Measurements from ENCODE around the gene APC2. TPM values are rescaled to one million over a fixed set of nuclear protein-coding genes. Genes with fewer than 3 reads are reported as not detected.

Gene APC2
- total RNA-seq, 2 experiments from 2014 or later: 0.57 to 5.5 TPM

- H4K20me1 ChIP-seq (ENCODE audit: insufficient read depth, low read length): peaks cover 5% of the 10 kb centered on the region; the same call in 1 of the 2 replicates
- no peak overlapping the region for H3K4me2 ChIP-seq (ENCODE audit: low read length)
- peaks cover 23% of the 10 kb centered on the region for H3K36me3 ChIP-seq (ENCODE audit: insufficient read depth, low read length)
- H3K9me2 ChIP-seq (ENCODE audit: insufficient read depth, low read length): no peaks in the 10 kb centered on the region
- DNase-seq (ENCODE audit: low spot score): no peak
- H3K4me1 ChIP-seq (ENCODE audit: insufficient read depth, low read length, poor library complexity, severe bottlenecking): peaks cover 31% of the 10 kb centered on the region
- no TSS peak for BruUV-seq (replicated peaks)
- no peak overlapping the region for H3K4me3 ChIP-seq (ENCODE audit: low read depth, low read length, poor library complexity, severe bottlenecking)
- ChIA-PET POLR2A (no interaction called here), CTCF (ENCODE audit: unreplicated experiment) (no interaction called here)
- intact Hi-C loops (cut with micrococcal nuclease; ENCODE audit: unreplicated experiment): loop anchor here (2.0 kb wide), 1 partner anchor 33 kb away; the partner anchor contains the start of gene C19orf25
- TF ChIP-seq CTCF (conservative IDR thresholded peaks at IDR 0.05; ENCODE audit: low read length): no peak
- no peak for TF ChIP-seq EZH2phosphoT487 (IDR thresholded peaks at IDR 0.05; ENCODE audit: borderline replicate concordance, low read depth, low read length)
- no peak overlapping the region for H2AFZ ChIP-seq (ENCODE audit: low read length)
- H3K9me3 ChIP-seq (ENCODE audit: low read length): no peaks in the 10 kb centered on the region
- peaks cover 5% of the 10 kb centered on the region; the same call in 1 of the 2 replicates for H3K79me2 ChIP-seq (ENCODE audit: insufficient read depth, low read depth, low read length)
- no peak overlapping the region for H3K27ac ChIP-seq (ENCODE audit: low read depth, low read length, poor library complexity, severe bottlenecking)
Observed at GRCh38 chr19:1445932-1446712, 3.8 kb upstream of the APC2 start.

- POLR2A ChIA-PET: no interaction called here
- no peak for DNase-seq (ENCODE audit: low spot score)
Observed at GRCh38 chr19:1446713-1447481, 3.0 kb upstream of the APC2 start.

More at GRCh38 chr19:1446713-1447481, 3.0 kb upstream of the APC2 start:
- H3K4me2 ChIP-seq (ENCODE audit: low read length): no peak overlapping the region
- no peak overlapping the region for H3K4me3 ChIP-seq (ENCODE audit: low read depth, low read length, poor library complexity, severe bottlenecking)
- intact Hi-C loops (cut with micrococcal nuclease; ENCODE audit: unreplicated experiment): no loop called here
- H3K27ac ChIP-seq (ENCODE audit: low read depth, low read length, poor library complexity, severe bottlenecking): no peak overlapping the region
- CTCF ChIA-PET (ENCODE audit: unreplicated experiment): no interaction called here
- H4K20me1 ChIP-seq (ENCODE audit: insufficient read depth, low read length): no peaks in the 10 kb centered on the region; the same call in 1 of the 2 replicates
- no peaks in the 10 kb centered on the region for H3K9me2 ChIP-seq (ENCODE audit: insufficient read depth, low read length)
- H3K36me3 ChIP-seq (ENCODE audit: insufficient read depth, low read length): peaks cover 16% of the 10 kb centered on the region
- H3K4me1 ChIP-seq (ENCODE audit: insufficient read depth, low read length, poor library complexity, severe bottlenecking): peaks cover 31% of the 10 kb centered on the region
- TF ChIP-seq CTCF (conservative IDR thresholded peaks at IDR 0.05; ENCODE audit: low read length) (no peak), EZH2phosphoT487 (IDR thresholded peaks at IDR 0.05; ENCODE audit: borderline replicate concordance, low read depth, low read length) (no peak)
- no peaks in the 10 kb centered on the region for H3K79me2 ChIP-seq (ENCODE audit: insufficient read depth, low read depth, low read length)
- no peak overlapping the region for H2AFZ ChIP-seq (ENCODE audit: low read length)
- BruUV-seq (replicated peaks): no TSS peak
- no peaks in the 10 kb centered on the region for H3K9me3 ChIP-seq (ENCODE audit: low read length)
